ENCODE results near the gene SPTLC2.

SPTLC2 gene

DNA sequence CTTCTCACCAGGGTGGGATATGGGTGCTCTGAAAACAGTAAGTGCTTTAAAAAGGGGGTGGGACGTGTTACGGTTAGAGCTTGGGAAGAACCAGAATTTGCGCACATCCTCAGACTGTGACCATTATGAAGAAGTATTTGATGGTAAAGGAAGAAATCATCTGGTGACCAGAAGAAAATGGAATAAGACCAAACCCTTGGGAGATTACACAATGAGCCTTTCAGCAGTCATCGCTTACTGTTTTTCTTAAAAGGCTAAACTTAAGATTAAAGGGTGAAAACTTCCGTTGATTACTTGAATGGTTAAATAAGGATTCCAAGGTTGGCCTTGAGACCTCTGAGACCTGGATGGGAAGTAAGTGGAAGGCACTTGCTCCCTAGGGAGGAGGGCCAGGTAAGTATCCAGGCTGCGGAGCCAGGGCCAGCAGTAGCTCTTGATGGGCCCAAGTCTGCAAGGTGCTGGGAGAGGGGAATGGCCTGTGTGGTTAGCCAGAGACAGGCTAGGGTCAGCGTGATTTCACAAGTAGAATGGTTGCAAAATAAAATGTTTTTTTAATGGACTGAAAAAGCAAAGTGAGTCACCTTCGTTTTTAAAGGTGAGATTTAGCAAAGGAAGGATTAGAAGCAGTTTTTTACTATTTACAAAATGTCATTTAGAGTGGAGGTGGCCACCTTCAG is 104.8 kb downstream of the SPTLC2 start:
- Histone ChIP-seq H3K27me3 (ENCODE audit: insufficient read depth, low read length, poor library complexity, severe bottlenecking) (no peaks in the 10 kb centered on the region), H3K4me3 (ENCODE audit: low read length, poor library complexity, severe bottlenecking) (no peak overlapping the region), H3K79me2 (ENCODE audit: insufficient read depth, low read length) (no peaks in the 10 kb centered on the region), H4K20me1 (ENCODE audit: insufficient read depth, low read length, poor library complexity, severe bottlenecking) (no peaks in the 10 kb centered on the region), H3K9me3 (ENCODE audit: insufficient read depth, low read depth, low read length) (no peaks in the 10 kb centered on the region), H2AFZ (ENCODE audit: low read length) (no peak overlapping the region), H3K9me2 (replicated peaks; ENCODE audit: low read depth, low read length) (no peaks in the 10 kb centered on the region), H3F3A (ENCODE audit: low read depth) (no peaks in the 10 kb centered on the region), H3K36me3 (ENCODE audit: insufficient read depth, low read length) (peaks cover 38% of the 10 kb centered on the region; the same call in 1 of the 2 replicates), H3K4me2 (ENCODE audit: low read depth, low read length, poor library complexity, severe bottlenecking) (no peak overlapping the region), H3K4me1 (ENCODE audit: insufficient read depth, low read length, poor library complexity, severe bottlenecking) (no peaks in the 10 kb centered on the region), H3K9ac (ENCODE audit: low read depth, low read length, poor library complexity, severe bottlenecking) (no peak overlapping the region)
- TF ChIP-seq EZH2phosphoT487 (IDR thresholded peaks at IDR 0.05; ENCODE audit: borderline replicate concordance) = no peak
- TF ChIP-seq, protein P1, sequence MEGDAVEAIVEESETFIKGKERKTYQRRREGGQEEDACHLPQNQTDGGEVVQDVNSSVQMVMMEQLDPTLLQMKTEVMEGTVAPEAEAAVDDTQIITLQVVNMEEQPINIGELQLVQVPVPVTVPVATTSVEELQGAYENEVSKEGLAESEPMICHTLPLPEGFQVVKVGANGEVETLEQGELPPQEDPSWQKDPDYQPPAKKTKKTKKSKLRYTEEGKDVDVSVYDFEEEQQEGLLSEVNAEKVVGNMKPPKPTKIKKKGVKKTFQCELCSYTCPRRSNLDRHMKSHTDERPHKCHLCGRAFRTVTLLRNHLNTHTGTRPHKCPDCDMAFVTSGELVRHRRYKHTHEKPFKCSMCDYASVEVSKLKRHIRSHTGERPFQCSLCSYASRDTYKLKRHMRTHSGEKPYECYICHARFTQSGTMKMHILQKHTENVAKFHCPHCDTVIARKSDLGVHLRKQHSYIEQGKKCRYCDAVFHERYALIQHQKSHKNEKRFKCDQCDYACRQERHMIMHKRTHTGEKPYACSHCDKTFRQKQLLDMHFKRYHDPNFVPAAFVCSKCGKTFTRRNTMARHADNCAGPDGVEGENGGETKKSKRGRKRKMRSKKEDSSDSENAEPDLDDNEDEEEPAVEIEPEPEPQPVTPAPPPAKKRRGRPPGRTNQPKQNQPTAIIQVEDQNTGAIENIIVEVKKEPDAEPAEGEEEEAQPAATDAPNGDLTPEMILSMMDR (conservative IDR thresholded peaks at IDR 0.05; ENCODE audit: low read length) = no peak

DNA sequence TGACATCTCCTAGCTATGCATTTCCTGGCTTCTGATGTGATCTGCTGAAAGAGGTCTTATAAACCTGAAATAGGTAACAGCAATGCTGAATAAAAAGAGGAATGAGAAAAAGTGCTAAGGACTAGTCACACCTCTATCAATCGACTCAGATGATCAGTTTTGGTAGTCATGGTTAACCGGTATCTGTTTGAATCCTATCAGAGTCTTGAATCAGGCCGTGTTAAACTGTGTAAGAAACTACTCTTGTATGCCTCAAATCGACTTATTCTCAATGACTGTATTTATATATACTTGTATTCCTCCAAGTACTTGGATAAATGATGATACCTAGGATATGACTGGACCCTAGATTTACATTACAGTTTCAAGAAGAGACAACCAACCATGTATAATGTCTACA is 107.1 kb downstream of the SPTLC2 start:
- Histone ChIP-seq H3K4me2 (ENCODE audit: low read depth, low read length, poor library complexity, severe bottlenecking) (no peak overlapping the region), H3K36me3 (ENCODE audit: insufficient read depth, low read length) (peaks cover 28% of the 10 kb centered on the region; the same call in 1 of the 2 replicates), H3K9me3 (ENCODE audit: insufficient read depth, low read depth, low read length) (no peaks in the 10 kb centered on the region), H3K79me2 (ENCODE audit: insufficient read depth, low read length) (no peaks in the 10 kb centered on the region), H3K4me3 (ENCODE audit: low read length, poor library complexity, severe bottlenecking) (no peak overlapping the region), H3K9me2 (replicated peaks; ENCODE audit: low read depth, low read length) (no peaks in the 10 kb centered on the region), H3K9ac (ENCODE audit: low read depth, low read length, poor library complexity, severe bottlenecking) (no peak overlapping the region), H3F3A (ENCODE audit: low read depth) (no peaks in the 10 kb centered on the region), H4K20me1 (ENCODE audit: insufficient read depth, low read length, poor library complexity, severe bottlenecking) (no peaks in the 10 kb centered on the region), H3K4me1 (ENCODE audit: insufficient read depth, low read length, poor library complexity, severe bottlenecking) (no peaks in the 10 kb centered on the region), H2AFZ (ENCODE audit: low read length) (no peak overlapping the region), H3K27me3 (ENCODE audit: insufficient read depth, low read length, poor library complexity, severe bottlenecking) (no peaks in the 10 kb centered on the region)
- no peak for TF ChIP-seq EZH2phosphoT487 (IDR thresholded peaks at IDR 0.05; ENCODE audit: borderline replicate concordance)
- TF ChIP-seq, protein P1 (conservative IDR thresholded peaks at IDR 0.05; ENCODE audit: low read length) = no peak

DNA sequence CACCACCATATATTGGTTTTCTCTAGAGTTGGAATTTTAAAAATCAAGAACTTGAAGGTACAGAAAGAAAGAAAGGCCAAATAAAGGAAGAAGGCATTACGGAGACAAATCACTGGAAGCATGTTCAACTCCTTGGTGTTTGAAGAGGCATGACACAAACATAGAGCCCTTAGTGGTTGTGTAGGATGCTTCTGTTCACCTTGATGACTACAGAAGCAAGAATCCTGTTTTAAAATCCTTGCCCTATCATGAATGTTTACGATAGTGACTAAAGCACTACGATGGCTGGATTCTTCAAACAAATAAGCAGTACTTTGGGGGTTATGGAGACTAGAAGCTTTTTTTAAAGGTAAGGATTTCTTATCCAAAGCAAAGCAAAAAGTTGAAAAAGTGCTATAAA is 107.6 kb downstream of the SPTLC2 start:
- no peaks in the 10 kb centered on the region for H3K9me3 ChIP-seq (ENCODE audit: insufficient read depth, low read depth, low read length)
- no peaks in the 10 kb centered on the region for H3F3A ChIP-seq (ENCODE audit: low read depth)
- TF ChIP-seq, protein P1 (conservative IDR thresholded peaks at IDR 0.05; ENCODE audit: low read length) = no peak
- TF ChIP-seq EZH2phosphoT487 (IDR thresholded peaks at IDR 0.05; ENCODE audit: borderline replicate concordance) = no peak
- H3K4me3 ChIP-seq (ENCODE audit: low read length, poor library complexity, severe bottlenecking) = no peak overlapping the region
- no peaks in the 10 kb centered on the region for H4K20me1 ChIP-seq (ENCODE audit: insufficient read depth, low read length, poor library complexity, severe bottlenecking)
- no peak overlapping the region for H2AFZ ChIP-seq (ENCODE audit: low read length)
- no peaks in the 10 kb centered on the region for H3K27me3 ChIP-seq (ENCODE audit: insufficient read depth, low read length, poor library complexity, severe bottlenecking)
- H3K9ac ChIP-seq (ENCODE audit: low read depth, low read length, poor library complexity, severe bottlenecking) = no peak overlapping the region
- H3K79me2 ChIP-seq (ENCODE audit: insufficient read depth, low read length) = no peaks in the 10 kb centered on the region
- H3K36me3 ChIP-seq (ENCODE audit: insufficient read depth, low read length) = peaks cover 24% of the 10 kb centered on the region; the same call in 1 of the 2 replicates
- no peaks in the 10 kb centered on the region for H3K4me1 ChIP-seq (ENCODE audit: insufficient read depth, low read length, poor library complexity, severe bottlenecking)
- no peak overlapping the region for H3K4me2 ChIP-seq (ENCODE audit: low read depth, low read length, poor library complexity, severe bottlenecking)
- H3K9me2 ChIP-seq (replicated peaks; ENCODE audit: low read depth, low read length) = no peaks in the 10 kb centered on the region
